ENCODE measurements around the gene CAST. TPM values are rescaled to one million over a fixed set of nuclear protein-coding genes. Genes with fewer than 3 reads are reported as not detected.
"Not testable (repeated sequence)": the region's sequence is repeated elsewhere in the genome, so short reads cannot be mapped to it uniquely, and the experiment has no call there.

The CAST gene
- total and polyA plus RNA-seq, 2 donors from 2014 or later = 83.2 to 282 TPM

DNA sequence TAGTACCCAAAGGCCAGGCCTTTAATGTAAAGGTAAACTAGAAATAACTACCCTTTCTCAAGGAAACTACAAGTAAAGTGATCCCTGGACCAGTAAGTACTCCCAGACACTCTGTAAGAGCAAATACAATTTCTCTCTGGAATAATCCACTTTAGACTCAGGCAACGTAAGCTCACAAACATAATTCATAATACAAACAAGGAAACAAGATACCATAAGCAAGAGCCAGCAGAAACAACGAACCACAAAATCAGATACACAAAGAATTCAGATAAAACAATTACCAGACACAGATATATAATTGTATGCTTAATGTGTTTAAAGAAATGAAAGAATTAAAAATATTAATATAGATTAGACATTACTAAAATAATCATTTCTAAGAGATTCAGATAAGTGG lies 133.4 kb downstream of the CAST start:
- intact Hi-C loops (cut with DNase I) = no loop called here
- H3K9ac ChIP-seq (ENCODE audit: low read length in 3 of 3) = no peak overlapping the region
- peaks cover 0 to 3% (median 0%) of the 10 kb centered on the region in 3 donors for H3K4me1 ChIP-seq (ENCODE audit: control insufficient read depth in 2 of 3, insufficient read depth in 2 of 3, low read depth in 1 of 3, low read length in 3 of 3)
- H3K27me3 ChIP-seq (ENCODE audit: control insufficient read depth, insufficient read depth, low read length) = no peaks in the 10 kb centered on the region
- DNase-seq (no peak), FAIRE-seq (no peak)
- no peaks in the 10 kb centered on the region for H3K9me3 ChIP-seq (ENCODE audit: control insufficient read depth in 2 of 3, insufficient read depth in 1 of 3, low read length in 3 of 3)
- H3K27ac ChIP-seq (ENCODE audit: low read depth in 2 of 2, low read length in 2 of 2) = no peak overlapping the region
- no peak overlapping the region for H3K4me3 ChIP-seq (ENCODE audit: low read length in 3 of 3)
- TF ChIP-seq, protein P1, sequence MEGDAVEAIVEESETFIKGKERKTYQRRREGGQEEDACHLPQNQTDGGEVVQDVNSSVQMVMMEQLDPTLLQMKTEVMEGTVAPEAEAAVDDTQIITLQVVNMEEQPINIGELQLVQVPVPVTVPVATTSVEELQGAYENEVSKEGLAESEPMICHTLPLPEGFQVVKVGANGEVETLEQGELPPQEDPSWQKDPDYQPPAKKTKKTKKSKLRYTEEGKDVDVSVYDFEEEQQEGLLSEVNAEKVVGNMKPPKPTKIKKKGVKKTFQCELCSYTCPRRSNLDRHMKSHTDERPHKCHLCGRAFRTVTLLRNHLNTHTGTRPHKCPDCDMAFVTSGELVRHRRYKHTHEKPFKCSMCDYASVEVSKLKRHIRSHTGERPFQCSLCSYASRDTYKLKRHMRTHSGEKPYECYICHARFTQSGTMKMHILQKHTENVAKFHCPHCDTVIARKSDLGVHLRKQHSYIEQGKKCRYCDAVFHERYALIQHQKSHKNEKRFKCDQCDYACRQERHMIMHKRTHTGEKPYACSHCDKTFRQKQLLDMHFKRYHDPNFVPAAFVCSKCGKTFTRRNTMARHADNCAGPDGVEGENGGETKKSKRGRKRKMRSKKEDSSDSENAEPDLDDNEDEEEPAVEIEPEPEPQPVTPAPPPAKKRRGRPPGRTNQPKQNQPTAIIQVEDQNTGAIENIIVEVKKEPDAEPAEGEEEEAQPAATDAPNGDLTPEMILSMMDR (IDR thresholded peaks at IDR 0.05; ENCODE audit: borderline replicate concordance, extremely low read depth, insufficient read depth) = no peak
- peaks cover 2 to 42% (median 25%) of the 10 kb centered on the region in 3 donors for H3K36me3 ChIP-seq (ENCODE audit: control insufficient read depth in 2 of 3, insufficient read depth in 3 of 3, low read length in 3 of 3)

DNA sequence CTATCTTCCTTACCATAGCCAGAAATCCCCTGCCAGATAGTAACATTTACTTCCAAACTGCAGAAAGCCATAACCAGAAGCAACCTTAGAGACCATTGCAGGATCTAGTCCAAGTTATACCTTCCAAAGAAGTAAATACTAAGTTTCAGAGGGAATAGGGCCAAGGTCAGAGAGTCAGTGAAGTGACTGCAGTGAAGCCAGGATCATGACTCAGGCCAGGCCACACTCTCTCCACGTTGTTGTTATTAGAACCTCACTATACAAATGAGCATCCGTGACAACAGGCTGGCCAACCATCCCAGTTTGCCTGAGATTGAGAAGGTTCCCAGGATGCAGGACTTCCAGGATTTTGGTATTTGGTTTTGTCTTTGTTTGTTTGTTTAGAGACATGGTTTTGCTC lies 134.3 kb downstream of the CAST start:
- Histone ChIP-seq H3K4me1 (ENCODE audit: control insufficient read depth in 2 of 3, insufficient read depth in 2 of 3, low read depth in 1 of 3, low read length in 3 of 3) (no peaks in the 10 kb centered on the region), H3K27ac (ENCODE audit: low read depth in 2 of 2, low read length in 2 of 2) (no peak overlapping the region), H3K36me3 (ENCODE audit: control insufficient read depth in 2 of 3, insufficient read depth in 3 of 3, low read length in 3 of 3) (peaks cover 2 to 39% (median 20%) of the 10 kb centered on the region in 3 donors), H3K4me3 (ENCODE audit: low read length in 3 of 3) (no peak overlapping the region), H3K27me3 (ENCODE audit: control insufficient read depth, insufficient read depth, low read length) (no peaks in the 10 kb centered on the region), H3K9ac (ENCODE audit: low read length in 3 of 3) (no peak overlapping the region), H3K9me3 (ENCODE audit: control insufficient read depth in 2 of 3, insufficient read depth in 1 of 3, low read length in 3 of 3) (no peaks in the 10 kb centered on the region)
- intact Hi-C loops (cut with DNase I) = no loop called here
- TF ChIP-seq, protein P1 (IDR thresholded peaks at IDR 0.05; ENCODE audit: borderline replicate concordance, extremely low read depth, insufficient read depth) = no peak
- DNase-seq (no peak), FAIRE-seq (no peak)

DNA sequence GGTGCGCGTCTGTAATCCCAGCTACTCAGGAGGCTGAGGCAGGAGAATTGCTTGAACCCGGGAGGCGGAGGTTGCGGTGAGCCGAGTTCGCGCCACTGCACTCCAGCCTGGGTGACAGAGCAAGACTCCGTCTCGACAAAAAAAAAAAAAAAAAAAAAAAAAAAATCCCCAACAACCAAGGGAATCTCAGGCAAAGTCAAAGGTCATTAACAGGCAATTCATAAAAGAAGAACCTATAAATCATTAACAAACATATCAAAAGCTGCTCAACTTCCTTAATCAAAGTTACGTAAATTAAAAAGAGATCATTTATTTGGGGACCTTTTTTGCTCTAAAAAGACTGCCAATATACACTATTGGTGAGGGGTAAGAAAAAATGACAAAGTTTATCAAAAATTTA lies 139.5 kb downstream of the CAST start:
- H3K27me3 ChIP-seq (ENCODE audit: control insufficient read depth, insufficient read depth, low read length); H3K4me3 ChIP-seq (ENCODE audit: low read length in 3 of 3); H3K9me3 ChIP-seq (ENCODE audit: control insufficient read depth in 2 of 3, insufficient read depth in 1 of 3, low read length in 3 of 3); FAIRE-seq; H3K9ac ChIP-seq (ENCODE audit: low read length in 3 of 3); H3K4me1 ChIP-seq (ENCODE audit: control insufficient read depth in 2 of 3, insufficient read depth in 2 of 3, low read depth in 1 of 3, low read length in 3 of 3); intact Hi-C loops (cut with DNase I); DNase-seq; H3K27ac ChIP-seq (ENCODE audit: low read depth in 2 of 2, low read length in 2 of 2): not testable (repeated sequence)
- H3K36me3 ChIP-seq (ENCODE audit: control insufficient read depth in 2 of 3, insufficient read depth in 3 of 3, low read length in 3 of 3) = peaks cover 0 to 18% (median 14%) of the 10 kb centered on the region in 3 donors

DNA sequence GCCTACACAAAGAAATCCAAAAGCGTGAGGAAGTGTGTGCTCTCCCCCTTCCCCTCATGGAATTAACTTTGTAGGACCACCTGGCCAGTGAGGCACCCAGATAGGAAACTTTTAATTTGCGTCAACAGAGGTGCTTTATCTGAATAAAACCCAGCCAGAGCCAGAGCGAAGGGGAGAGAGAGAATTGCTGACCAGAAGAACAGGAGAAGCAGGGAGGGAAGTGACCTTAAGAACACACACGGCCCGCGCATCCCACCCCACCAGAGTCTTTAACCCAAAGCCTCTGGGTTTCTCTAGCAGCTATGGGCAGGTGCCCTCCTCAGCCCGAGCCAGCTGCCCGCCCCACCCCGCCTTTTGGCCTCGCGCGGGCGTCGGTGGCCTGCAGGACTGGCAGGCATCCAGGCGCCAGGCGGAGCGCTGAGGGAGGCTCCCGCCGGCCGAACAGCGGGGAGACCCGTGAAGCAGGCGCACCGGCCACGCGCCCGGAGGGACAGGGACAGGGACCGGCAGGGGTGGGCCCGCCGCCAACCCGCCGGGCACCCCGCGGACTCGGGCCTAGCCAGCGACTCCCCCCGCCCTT lies 145.0 kb downstream of the CAST start:
- intact Hi-C loops (cut with DNase I) = no loop called here
- DNase-seq = peak; percentile 72 to 95 (median 84)
- TF ChIP-seq, protein P1 (IDR thresholded peaks at IDR 0.05; ENCODE audit: borderline replicate concordance, extremely low read depth, insufficient read depth) = no peak
- Histone ChIP-seq H3K9ac (ENCODE audit: low read length in 3 of 3) (peak overlapping the region; percentile 62 to 95 (median 88)), H3K4me1 (ENCODE audit: control insufficient read depth in 2 of 3, insufficient read depth in 2 of 3, low read depth in 1 of 3, low read length in 3 of 3) (peaks cover 0 to 7% (median 3%) of the 10 kb centered on the region in 3 donors), H3K27ac (ENCODE audit: low read depth in 2 of 2, low read length in 2 of 2) (peak overlapping the region; percentile 99 to 100), H3K9me3 (ENCODE audit: control insufficient read depth in 2 of 3, insufficient read depth in 1 of 3, low read length in 3 of 3) (no peaks in the 10 kb centered on the region), H3K4me3 (ENCODE audit: low read length in 3 of 3) (peak overlapping the region; percentile 62 to 86 (median 69)), H3K36me3 (ENCODE audit: control insufficient read depth in 2 of 3, insufficient read depth in 3 of 3, low read length in 3 of 3) (peaks cover 0 to 3% (median 0%) of the 10 kb centered on the region in 3 donors), H3K27me3 (ENCODE audit: control insufficient read depth, insufficient read depth, low read length) (no peaks in the 10 kb centered on the region)
- no peak for FAIRE-seq
